Neuronal stem cell (in vitro differentiated cells): ENCODE data around the gene KCNE4.
A peak's percentile ranks its signal among the peaks of the same experiment; 100 is the strongest.

Source experiments
- DNase-seq: peaks from one replicate; pipeline ENCODE4 v3.0.0-alpha.2; 2013; ENCODE audit warnings: low spot score
- H2AFZ ChIP-seq: one replicate; pipeline ENCODE4 v1.6.1; 2013; ENCODE audit warnings: mild to moderate bottlenecking, low read length, inconsistent platforms
- H2AK5ac ChIP-seq: 2 replicates; pipeline ENCODE4 v1.6.1; 2013; ENCODE audit warnings: low read depth, mild to moderate bottlenecking, inconsistent platforms, low read length, moderate library complexity, mixed read lengths
- H2BK120ac ChIP-seq: 2 replicates; pipeline ENCODE4 v1.6.1; 2013; ENCODE audit warnings: low read depth, mild to moderate bottlenecking, inconsistent platforms, low read length, moderate library complexity, mixed read lengths
- H2BK12ac ChIP-seq: one replicate; pipeline ENCODE4 v1.6.1; 2013; ENCODE audit warnings: low read length, inconsistent platforms
- H2BK15ac ChIP-seq: 2 replicates; pipeline ENCODE4 v1.6.1; 2013; ENCODE audit warnings: mild to moderate bottlenecking, low read length, inconsistent platforms, mixed read lengths
- H2BK5ac ChIP-seq: one replicate; pipeline ENCODE4 v1.6.1; 2013; ENCODE audit warnings: inconsistent platforms, mild to moderate bottlenecking, low read length, moderate library complexity
- H3K14ac ChIP-seq: one replicate; pipeline ENCODE4 v1.6.1; 2013; ENCODE audit warnings: low read length, inconsistent platforms
- H3K18ac ChIP-seq: 2 replicates; pipeline ENCODE4 v1.6.1; 2013; ENCODE audit warnings: low read length, inconsistent platforms
- H3K23ac ChIP-seq: 2 replicates; pipeline ENCODE4 v1.6.1; 2013; ENCODE audit warnings: low read depth, mild to moderate bottlenecking, mixed read lengths, low read length, inconsistent platforms; ENCODE audit not compliant: poor library complexity
- H3K27ac ChIP-seq: replicated peaks from 3 replicates; pipeline ENCODE4 v1.5.1; 2013; ENCODE audit warnings: low read length, inconsistent platforms
- H3K27me3 ChIP-seq, 3 experiments: 2 replicates each; pipeline ENCODE4 v1.6.1; 2013; ENCODE audit warnings: low read length in 3 of 3, mild to moderate bottlenecking in 2 of 3, inconsistent platforms in 1 of 3, low read depth in 1 of 3, mixed read lengths in 1 of 3, moderate library complexity in 1 of 3; ENCODE audit not compliant: control insufficient read depth in 3 of 3, insufficient read depth in 3 of 3
- H3K36me3 ChIP-seq, 2 donors: replicated peaks in 1 of 2; 2 replicates each; pipeline ENCODE4 v1.6.1; 2013; ENCODE audit warnings: low read length in 2 of 2; ENCODE audit not compliant: control insufficient read depth in 2 of 2, insufficient read depth in 2 of 2
- H3K4ac ChIP-seq: 2 replicates; pipeline ENCODE4 v1.6.1; 2013; ENCODE audit warnings: inconsistent platforms, mild to moderate bottlenecking, low read length, moderate library complexity
- H3K4me1 ChIP-seq, 2 donors: 1 replicate in 1 of 2; 2 replicates in 1 of 2; pipeline ENCODE4 v1.6.1; 2013; ENCODE audit warnings: low read length in 2 of 2, low read depth in 1 of 2; ENCODE audit not compliant: control insufficient read depth in 2 of 2, insufficient read depth in 1 of 2
- H3K4me2 ChIP-seq: one replicate; pipeline ENCODE4 v1.6.1; 2013; ENCODE audit warnings: mild to moderate bottlenecking, low read length, inconsistent platforms; ENCODE audit not compliant: insufficient read depth, poor library complexity, severe bottlenecking
- H3K4me3 ChIP-seq, 2 donors: 2 replicates each; pipeline ENCODE4 v1.5.1; 2013; ENCODE audit warnings: low read length in 2 of 2, mild to moderate bottlenecking in 2 of 2, inconsistent platforms in 1 of 2, moderate library complexity in 1 of 2
- H3K79me1 ChIP-seq: one replicate; pipeline ENCODE4 v1.6.1; 2013; ENCODE audit warnings: low read depth, mild to moderate bottlenecking, inconsistent platforms, low read length, moderate library complexity
- H3K9ac ChIP-seq: one replicate; pipeline ENCODE4 v1.6.1; 2013; ENCODE audit warnings: mild to moderate bottlenecking, low read depth, low read length, inconsistent platforms; ENCODE audit not compliant: poor library complexity
- H3K9me3 ChIP-seq, 2 donors: replicated peaks in 1 of 2; 2 replicates each; pipeline versions ENCODE3 to v1.6.1; 2013; ENCODE audit warnings: low read length in 2 of 2, mild to moderate bottlenecking in 2 of 2, inconsistent platforms in 1 of 2, low read depth in 1 of 2, mixed read lengths in 1 of 2, moderate library complexity in 1 of 2; ENCODE audit not compliant: control insufficient read depth in 2 of 2, insufficient read depth in 1 of 2
- H4K8ac ChIP-seq: one replicate; pipeline ENCODE4 v1.6.1; 2013; ENCODE audit warnings: low read depth, mild to moderate bottlenecking, inconsistent platforms, low read length, moderate library complexity
- H4K91ac ChIP-seq: one replicate; pipeline ENCODE4 v1.6.1; 2013; ENCODE audit warnings: low read length, low read depth, mild to moderate bottlenecking, inconsistent platforms; ENCODE audit not compliant: poor library complexity
- WGBS, 2 donors: extraction: QIAGEN DNeasy Blood & Tissue Kit; methylation state at CpG; one replicate each; pipeline ENCODE4 v1.1.7; 2013; ENCODE audit warnings: missing lambda C conversion rate in 2 of 2, mixed read lengths in 1 of 2; ENCODE audit not compliant: insufficient read length in 2 of 2, insufficient replicate concordance in 1 of 2; ENCODE audit errors: extremely low coverage in 2 of 2; 5-methylcytosine and 5-hydroxymethylcytosine counted together

Gene KCNE4

DNA sequence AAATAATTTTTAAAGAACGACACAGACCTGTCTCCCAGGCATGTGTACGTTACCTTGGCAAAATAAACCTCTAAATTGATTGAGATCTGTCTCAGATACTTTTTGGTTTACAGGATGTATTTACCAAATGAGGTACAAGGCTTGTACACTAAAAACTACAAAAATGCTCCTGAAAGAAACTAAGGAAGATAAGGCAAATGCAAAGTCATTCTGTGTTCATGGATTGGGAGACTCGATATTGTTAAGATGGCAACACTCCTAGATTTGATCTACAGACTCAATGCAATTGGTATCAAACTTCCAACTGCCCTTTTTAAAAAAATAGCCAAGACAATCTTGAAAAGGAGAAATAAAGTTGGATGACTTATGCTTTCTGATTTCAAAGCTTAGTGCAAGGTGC is 11.5 kb upstream of the KCNE4 start:
- Histone ChIP-seq H4K8ac (no peak overlapping the region), H3K14ac (no peak overlapping the region), H2BK15ac (no peak overlapping the region), H3K23ac (no peak overlapping the region), H4K91ac (no peak overlapping the region), H2BK5ac (no peak overlapping the region), H2BK120ac (no peak overlapping the region), H3K36me3 (no peaks in the 10 kb centered on the region), H3K18ac (no peak overlapping the region), H3K4me1 (peaks cover 3 to 6% of the 10 kb centered on the region in 2 donors), H3K4ac (no peak overlapping the region), H3K4me2 (no peak overlapping the region), H3K79me1 (no peaks in the 10 kb centered on the region), H3K9me3 (no peaks in the 10 kb centered on the region), H3K4me3 (no peak overlapping the region), H2AK5ac (no peak overlapping the region), H3K27me3 (no peaks in the 10 kb centered on the region), H3K27ac (no peak overlapping the region), H3K9ac (no peak overlapping the region), H2BK12ac (no peak overlapping the region), H2AFZ (no peak overlapping the region)
- no peak for DNase-seq
- WGBS, 2 donors: no CpG with 5 or more reads among the region's 3 CpGs

- Histone ChIP-seq H3K4me2 (no peak overlapping the region), H3K18ac (no peak overlapping the region), H3K9me3 (no peaks in the 10 kb centered on the region), H2BK120ac (no peak overlapping the region), H2AK5ac (no peak overlapping the region), H3K27ac (no peak overlapping the region), H2BK5ac (no peak overlapping the region), H3K9ac (no peak overlapping the region), H3K4me3 (no peak overlapping the region), H3K23ac (no peak overlapping the region), H3K4ac (no peak overlapping the region), H2BK12ac (no peak overlapping the region), H3K79me1 (no peaks in the 10 kb centered on the region), H3K14ac (no peak overlapping the region), H3K36me3 (no peaks in the 10 kb centered on the region), H3K4me1 (peaks cover 3 to 6% of the 10 kb centered on the region in 2 donors), H2AFZ (peak overlapping the region; percentile 82), H4K91ac (no peak overlapping the region), H2BK15ac (no peak overlapping the region), H4K8ac (no peak overlapping the region), H3K27me3 (no peaks in the 10 kb centered on the region)
- no peak for DNase-seq
- no CpG with 5 or more reads among the region's 4 CpGs for WGBS, 2 donors
Measured at GRCh38 chr2:223041527-223042109, 10.4 kb upstream of the KCNE4 start.

- H2AFZ ChIP-seq: no peak overlapping the region
- no peaks in the 10 kb centered on the region for H3K79me1 ChIP-seq
- H3K27ac ChIP-seq: no peak overlapping the region
- no peaks in the 10 kb centered on the region for H3K36me3 ChIP-seq
- no peak overlapping the region for H3K4ac ChIP-seq
- H2AK5ac ChIP-seq: no peak overlapping the region
- WGBS, 2 donors: no CpG with 5 or more reads among the region's 2 CpGs
- no peak overlapping the region for H3K18ac ChIP-seq
- H2BK120ac ChIP-seq: no peak overlapping the region
- H2BK5ac ChIP-seq: no peak overlapping the region
- no peak overlapping the region for H3K14ac ChIP-seq
- H3K4me2 ChIP-seq: no peak overlapping the region
- no peak overlapping the region for H3K4me3 ChIP-seq
- H3K9ac ChIP-seq: no peak overlapping the region
- H2BK12ac ChIP-seq: no peak overlapping the region
- H3K9me3 ChIP-seq: no peaks in the 10 kb centered on the region
- no peak overlapping the region for H4K91ac ChIP-seq
- no peak overlapping the region for H2BK15ac ChIP-seq
- H4K8ac ChIP-seq: no peak overlapping the region
- H3K27me3 ChIP-seq: no peaks in the 10 kb centered on the region
- no peak for DNase-seq
- no peak overlapping the region for H3K23ac ChIP-seq
- peaks cover 3 to 6% of the 10 kb centered on the region in 2 donors for H3K4me1 ChIP-seq
Measured at GRCh38 chr2:223042284-223042683, 9.7 kb upstream of the KCNE4 start.

DNA sequence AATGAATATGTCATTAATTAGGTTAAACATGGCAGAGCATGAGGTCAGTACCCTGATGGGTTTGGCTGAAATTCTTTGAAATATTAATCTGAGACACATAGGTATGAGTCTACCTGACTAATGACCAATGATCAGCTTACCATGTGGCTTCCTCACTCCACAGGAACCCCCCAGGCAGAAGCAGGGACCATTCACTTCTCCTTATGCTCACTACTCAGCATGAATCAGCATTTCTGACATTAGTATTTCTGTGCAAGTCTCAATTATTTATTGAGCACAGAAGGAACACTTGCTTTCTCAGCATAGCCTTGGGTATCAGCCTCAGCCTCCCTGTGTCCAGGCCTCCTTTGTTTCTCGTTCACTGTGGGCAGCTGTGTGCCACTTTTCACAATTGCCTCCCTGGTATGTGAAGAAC is 9.3 kb upstream of the KCNE4 start:
- Histone ChIP-seq H4K8ac (no peak overlapping the region), H3K18ac (no peak overlapping the region), H2AFZ (peak overlapping the region; percentile 51), H3K27ac (no peak overlapping the region), H3K9me3 (no peaks in the 10 kb centered on the region), H3K4me3 (no peak overlapping the region), H4K91ac (no peak overlapping the region), H3K4ac (no peak overlapping the region), H2AK5ac (no peak overlapping the region), H3K9ac (no peak overlapping the region), H3K36me3 (no peaks in the 10 kb centered on the region), H2BK5ac (no peak overlapping the region), H2BK120ac (no peak overlapping the region), H3K4me2 (no peak overlapping the region), H3K27me3 (no peaks in the 10 kb centered on the region), H2BK15ac (no peak overlapping the region), H3K4me1 (peaks cover 3 to 9% of the 10 kb centered on the region in 2 donors), H3K14ac (no peak overlapping the region), H2BK12ac (no peak overlapping the region), H3K23ac (no peak overlapping the region), H3K79me1 (no peaks in the 10 kb centered on the region)
- no peak for DNase-seq
- no CpG with 5 or more reads among the region's 1 CpG for WGBS, 2 donors
